Esophagus mucosa (tissue), 1 donor: ENCODE data around the gene RAB18. TPM values are rescaled to one million over a fixed set of nuclear protein-coding genes. Genes with fewer than 3 reads are reported as not detected.
A peak's percentile ranks its signal among the peaks of the same experiment; 100 is the strongest.
"Not testable (repeated sequence)": the region's sequence is repeated elsewhere in the genome, so short reads cannot be mapped to it uniquely, and the experiment has no call there.

Experiments used
- ATAC-seq: fragments of 200-7000 bp; cut with Tn5 transposase; one replicate; pipeline ENCODE4 v1.9.1; 2020
- total RNA-seq: library from RNA; stranded (reverse); gene quantifications from one replicate; pipeline ENCODE4 v1.2.4, GENCODE V29; 2023
- donor health status: DM: yes; HTN: yes; CAD: no.

The RAB18 gene
- total RNA-seq, 1 donor from 2014 or later: 99.5 TPM

GRCh38 chr10:27505537-27505936 is 1.4 kb downstream of the RAB18 start:
- ATAC-seq: not testable (repeated sequence)

- ATAC-seq: no peak
Observed at GRCh38 chr10:27506280-27506679, 2.2 kb downstream of the RAB18 start.

DNA sequence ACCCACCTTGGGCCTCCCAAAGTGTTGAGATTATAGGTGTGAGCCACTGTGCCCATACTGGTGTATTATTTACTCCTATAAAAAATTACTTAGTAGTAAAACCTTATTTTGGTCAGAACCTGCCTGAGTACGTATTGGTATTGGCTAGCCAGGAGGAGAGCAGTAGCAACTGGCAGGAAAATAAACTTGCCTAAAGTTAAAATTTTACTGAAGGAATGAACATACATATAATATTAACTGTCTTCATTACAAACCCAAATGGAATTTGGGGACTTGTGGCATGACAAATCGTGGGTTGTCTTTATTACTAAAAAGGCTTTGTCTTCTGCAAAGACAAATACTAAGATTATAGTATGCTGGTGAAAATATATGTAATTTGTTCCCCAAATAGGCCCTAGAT is 8.4 kb downstream of the RAB18 start:
- ATAC-seq: no peak

DNA sequence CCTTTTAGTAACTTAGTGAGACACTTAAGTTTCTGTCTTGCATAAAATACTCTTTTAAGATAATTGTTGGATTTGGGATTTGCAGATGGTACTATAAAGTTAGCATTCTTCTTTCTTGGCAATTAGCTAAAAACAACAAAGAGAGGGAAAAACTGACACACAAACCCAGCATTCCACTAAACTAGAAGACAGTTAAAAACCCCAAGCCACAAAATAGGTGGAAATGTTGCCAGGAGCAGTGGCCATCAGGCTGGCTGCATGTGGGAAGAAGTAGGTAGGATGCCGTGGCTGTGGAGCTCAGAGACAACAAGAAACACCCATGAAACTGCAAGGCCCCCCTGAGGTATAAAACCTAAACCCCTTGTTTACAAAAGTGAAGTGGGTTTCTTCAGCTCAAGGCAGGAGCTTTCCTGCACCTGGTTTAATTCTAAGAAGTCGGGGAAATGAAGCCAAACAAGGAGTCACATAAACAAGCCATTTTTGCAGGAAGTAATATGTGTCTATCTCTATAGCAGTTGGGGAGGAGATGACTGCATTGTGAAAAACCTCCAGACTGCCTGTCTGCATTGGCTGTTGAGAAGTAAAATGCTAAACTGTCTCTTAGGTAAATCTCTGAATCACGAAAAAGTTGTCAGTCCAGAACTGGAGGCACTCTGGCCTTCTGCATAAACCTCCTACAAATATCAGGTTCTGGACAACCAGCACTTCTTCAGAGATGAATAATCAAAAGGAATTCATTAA is 9.5 kb downstream of the RAB18 start:
- peak; percentile 82 for ATAC-seq

- ATAC-seq: no peak
Observed at GRCh38 chr10:27514243-27514642, 10.1 kb downstream of the RAB18 start.

GRCh38 chr10:27518261-27518660 is 14.2 kb downstream of the RAB18 start:
- no peak for ATAC-seq

GRCh38 chr10:27525819-27526218 is 21.7 kb downstream of the RAB18 start:
- ATAC-seq: no peak

- no peak for ATAC-seq
Observed at GRCh38 chr10:27526242-27526641, 22.1 kb downstream of the RAB18 start.

- ATAC-seq: no peak
Observed at GRCh38 chr10:27527666-27528295, 23.7 kb downstream of the RAB18 start.

GRCh38 chr10:27529010-27529783 is 25.1 kb downstream of the RAB18 start:
- ATAC-seq: no peak

GRCh38 chr10:27530477-27530876 is 26.4 kb downstream of the RAB18 start:
- ATAC-seq: no peak

GRCh38 chr10:27531336-27531847 is 27.3 kb downstream of the RAB18 start:
- no peak for ATAC-seq

DNA sequence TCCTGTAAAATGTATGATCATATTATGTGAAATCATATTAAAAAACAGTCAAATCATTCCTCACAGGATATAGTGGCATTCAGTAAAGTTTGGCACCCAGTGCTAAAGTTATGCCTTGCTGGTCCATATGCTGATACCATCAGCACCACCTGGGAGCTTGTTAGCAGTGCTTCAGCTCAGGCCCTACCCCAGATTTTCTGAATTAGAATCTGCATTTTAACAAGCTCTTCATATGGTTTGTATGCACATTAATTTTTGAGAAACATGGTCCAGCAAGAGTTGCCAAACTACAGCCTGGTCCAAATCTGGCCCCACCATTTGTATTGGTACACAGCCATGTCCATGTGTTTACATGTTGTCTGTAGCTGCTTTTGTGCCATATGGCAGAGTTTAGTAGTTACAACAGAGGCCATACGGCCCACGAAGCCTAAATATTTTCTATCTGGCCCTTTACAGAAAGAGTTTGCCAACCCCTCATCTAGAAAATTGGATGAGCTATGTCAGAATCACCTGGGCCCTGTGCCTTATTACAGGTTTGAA is 30.1 kb downstream of the RAB18 start:
- ATAC-seq: no peak

- no peak for ATAC-seq
Observed at GRCh38 chr10:27535317-27535716, 31.2 kb downstream of the RAB18 start.

DNA sequence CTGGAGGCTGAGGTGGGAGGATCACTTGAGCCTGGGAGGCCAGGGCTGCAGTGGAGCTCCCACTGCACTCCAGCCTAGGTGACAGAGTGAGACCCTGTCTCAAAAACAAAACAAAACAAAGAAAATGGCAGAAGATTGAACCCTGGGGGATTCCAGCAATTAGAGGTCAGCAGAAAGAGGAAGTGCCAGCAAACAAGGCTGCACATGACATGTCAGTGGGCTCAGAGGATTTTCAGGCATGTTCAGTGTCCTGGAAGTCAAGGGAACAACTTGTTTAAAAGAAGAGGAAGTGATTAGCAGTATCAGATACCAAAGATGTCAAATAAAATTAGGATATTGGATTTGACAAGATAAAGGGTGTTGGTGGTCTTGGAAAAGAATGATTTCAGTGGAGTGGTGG is 32.3 kb downstream of the RAB18 start:
- ATAC-seq: no peak

- no peak for ATAC-seq
Observed at GRCh38 chr10:27537166-27537565, 33.1 kb downstream of the RAB18 start.

DNA sequence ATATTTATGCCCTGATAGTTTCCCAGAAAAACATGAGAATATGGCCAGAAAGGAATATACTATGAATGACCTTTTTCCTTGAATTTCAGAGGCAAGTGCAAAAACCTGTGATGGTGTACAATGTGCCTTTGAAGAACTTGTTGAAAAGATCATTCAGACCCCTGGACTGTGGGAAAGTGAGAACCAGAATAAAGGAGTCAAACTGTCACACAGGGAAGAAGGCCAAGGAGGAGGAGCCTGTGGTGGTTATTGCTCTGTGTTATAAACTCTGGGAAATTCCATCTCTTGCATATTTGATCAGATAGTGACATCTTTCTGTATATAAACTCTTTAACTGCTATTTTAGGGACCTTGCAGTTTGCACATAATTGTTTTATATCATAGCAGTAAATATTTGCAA is 33.7 kb downstream of the RAB18 start:
- no peak for ATAC-seq

DNA sequence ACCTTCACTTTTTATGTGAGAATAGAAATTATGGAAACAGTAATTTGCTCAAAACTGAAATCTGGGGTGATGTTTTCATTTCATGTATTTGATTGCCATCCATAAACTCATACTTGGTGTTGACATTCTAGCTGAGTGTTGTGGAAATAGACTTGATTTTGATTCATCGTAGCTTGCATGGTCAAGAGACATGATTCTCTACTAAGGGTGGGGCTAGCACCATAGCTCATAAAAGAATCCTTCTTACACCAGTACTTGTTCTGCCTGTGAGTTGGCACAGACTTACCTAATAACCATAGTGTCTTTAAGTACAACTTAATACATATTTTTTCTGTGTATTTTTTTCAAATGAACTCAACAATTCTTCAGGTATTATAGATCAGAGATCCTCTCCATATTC is 36.6 kb downstream of the RAB18 start:
- ATAC-seq: peak; percentile 79

- ATAC-seq: peak; percentile 41
Observed at GRCh38 chr10:27541796-27542729, 38.0 kb downstream of the RAB18 start.

DNA sequence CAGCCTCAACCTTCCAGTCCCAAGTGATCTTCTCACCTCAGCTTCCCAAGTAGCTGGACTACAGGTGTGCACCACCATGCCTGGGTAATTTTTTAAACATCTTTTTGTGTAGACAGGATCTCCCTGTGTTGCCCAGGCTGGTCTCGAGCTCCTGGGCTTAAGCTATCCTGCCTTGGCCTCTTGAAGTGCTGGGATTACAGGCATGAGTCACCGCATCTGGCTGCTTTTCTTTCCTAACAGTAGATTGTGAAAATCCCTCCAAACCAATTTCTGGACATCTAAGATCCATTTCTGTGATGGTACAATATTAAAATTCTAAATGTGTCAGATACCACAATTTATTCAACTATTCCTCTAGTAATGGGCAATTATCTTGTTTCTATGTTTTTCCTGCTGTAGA is 38.7 kb downstream of the RAB18 start:
- ATAC-seq: no peak

- no peak for ATAC-seq
Observed at GRCh38 chr10:27547047-27547446, 42.9 kb downstream of the RAB18 start.

DNA sequence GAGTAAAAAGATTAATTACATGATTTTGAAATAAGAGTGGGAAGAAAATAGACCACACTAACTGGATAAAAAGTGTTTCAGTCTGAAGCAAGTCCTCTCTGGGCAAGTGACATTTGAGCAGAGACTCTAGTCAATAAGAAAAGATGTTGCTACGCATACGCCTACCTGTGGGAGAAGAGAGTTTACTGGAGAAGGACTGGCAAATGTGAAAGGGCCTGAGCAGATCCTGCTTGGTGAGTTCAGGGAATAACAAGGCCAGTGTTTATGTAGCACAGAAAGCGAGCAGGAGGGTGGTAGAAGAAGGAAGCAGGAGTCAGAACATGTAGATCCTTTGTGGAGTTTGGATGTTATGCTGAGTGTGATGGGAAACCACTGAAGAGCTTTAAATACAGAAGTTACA is 43.4 kb downstream of the RAB18 start:
- ATAC-seq: no peak
